Endothelial cell of hepatic sinusoid (primary cell): ENCODE data around the gene VDR.

Source experiments
- in situ Hi-C: cut with HindIII; loops from 2 replicates; pipeline ENCODE4 v1.10.0; 2017; ENCODE audit warnings: low sequenced_read_pairs

VDR gene

GRCh38 chr12:47802312-47802711, 102.5 kb downstream of the VDR start:
- in situ Hi-C loops = no loop called here

GRCh38 chr12:47801904-47802246, 102.9 kb downstream of the VDR start:
- in situ Hi-C loops = no loop called here

- in situ Hi-C loops = no loop called here
These were observed 103.5 kb downstream of the VDR start for GRCh38 chr12:47801170-47801903.

GRCh38 chr12:47800582-47800981, 104.2 kb downstream of the VDR start:
- in situ Hi-C loops = no loop called here

GRCh38 chr12:47799357-47799955, 105.3 kb downstream of the VDR start:
- in situ Hi-C loops = no loop called here

GRCh38 chr12:47798382-47798948, 106.3 kb downstream of the VDR start:
- in situ Hi-C loops = no loop called here

DNA sequence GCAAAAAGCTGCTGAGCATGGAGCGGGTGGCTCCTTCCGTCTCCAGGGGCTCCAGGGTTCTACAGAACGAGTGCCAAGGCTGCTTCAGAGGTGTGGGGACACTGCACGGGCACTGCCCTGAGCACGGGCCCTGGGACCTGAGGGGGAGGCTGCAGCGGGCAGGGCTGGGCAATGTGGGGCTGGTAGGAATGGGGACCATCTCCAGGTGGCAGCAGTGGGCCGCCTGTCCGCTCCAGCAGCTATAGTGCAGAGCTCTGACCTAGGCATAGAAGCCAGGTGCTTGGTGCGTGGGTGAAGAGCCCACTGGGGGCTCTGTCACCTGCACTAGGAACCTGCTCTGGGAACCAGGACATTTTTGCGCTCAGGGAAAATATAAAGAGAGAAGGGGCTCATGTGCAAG, 107.4 kb downstream of the VDR start:
- in situ Hi-C loops = no loop called here

DNA sequence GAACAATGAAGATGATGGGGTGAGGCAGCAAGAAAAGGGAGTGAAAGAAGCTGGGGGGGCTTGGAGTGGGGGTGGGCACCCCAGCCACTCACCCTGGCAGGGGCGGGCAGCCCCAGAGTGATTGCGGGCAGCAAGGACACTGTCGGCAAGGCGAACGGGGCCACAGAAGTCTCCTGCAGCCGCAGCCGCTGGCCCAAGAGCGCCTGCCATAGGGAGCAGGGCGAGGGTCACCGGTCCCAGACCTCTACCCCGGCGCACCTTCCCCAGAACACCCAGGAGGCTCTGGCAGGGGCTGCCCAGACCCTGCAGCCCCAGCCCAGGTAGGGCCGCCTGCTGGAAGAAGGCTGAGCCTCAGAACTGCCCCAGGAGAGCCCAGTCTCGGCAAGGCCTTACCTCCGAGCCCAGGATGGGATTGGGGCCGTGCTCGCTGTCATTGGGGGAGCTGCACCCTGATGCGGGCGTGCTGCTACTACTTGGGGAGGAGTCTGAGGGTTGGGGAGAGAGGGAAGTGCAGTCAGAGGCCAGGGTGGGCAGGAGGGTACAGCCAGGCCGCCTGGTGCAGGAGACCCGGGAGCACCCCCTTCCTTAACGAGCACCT, 108.9 kb downstream of the VDR start:
- in situ Hi-C loops = no loop called here

- in situ Hi-C loops = no loop called here
These were observed 109.5 kb downstream of the VDR start for GRCh38 chr12:47795121-47795813.

- in situ Hi-C loops = no loop called here
These were observed 110.1 kb downstream of the VDR start for GRCh38 chr12:47794679-47795078.

GRCh38 chr12:47793015-47793681, 111.6 kb downstream of the VDR start:
- in situ Hi-C loops = no loop called here

GRCh38 chr12:47791874-47792273, 112.9 kb downstream of the VDR start:
- in situ Hi-C loops = no loop called here
